DOHH2 (cell line): Measurements from ENCODE around the gene FXYD6.

ENCODE experiments used
- H3F3A ChIP-seq: fragments of 200-600 bp; sonication (generic), shearing (Covaris generic); 2 replicates; pipeline ENCODE4 v1.6.0; 2016; ENCODE audit warnings: antibody characterized with exemption, mild to moderate bottlenecking; ENCODE audit not compliant: control insufficient read depth, insufficient read depth
- H3K27ac ChIP-seq: fragments of 200-600 bp; sonication (generic); 2 replicates; pipeline ENCODE4 v1.5.1; 2014; ENCODE audit warnings: low read depth, mild to moderate bottlenecking, low read length, moderate library complexity
- H3K27me3 ChIP-seq: fragments of 200-600 bp; sonication (generic); 2 replicates; pipeline ENCODE4 v1.6.1; 2014; ENCODE audit warnings: mild to moderate bottlenecking, low read length, mixed read lengths; ENCODE audit not compliant: control insufficient read depth
- H3K36me3 ChIP-seq: fragments of 200-600 bp; sonication (generic); 2 replicates; pipeline ENCODE4 v1.6.1; 2014; ENCODE audit warnings: mild to moderate bottlenecking, low read length, moderate library complexity, mixed read lengths; ENCODE audit not compliant: control insufficient read depth
- H3K4me1 ChIP-seq: fragments of 200-600 bp; sonication (generic); 2 replicates; pipeline ENCODE4 v1.6.1; 2014; ENCODE audit warnings: mild to moderate bottlenecking, low read length, mixed read lengths; ENCODE audit not compliant: control insufficient read depth
- H3K4me2 ChIP-seq: fragments of 200-600 bp; sonication (generic); 2 replicates; pipeline ENCODE4 v1.6.0; 2014; ENCODE audit warnings: mild to moderate bottlenecking, low read length, moderate library complexity
- H3K4me3 ChIP-seq: fragments of 200-600 bp; sonication (generic); 2 replicates; pipeline ENCODE4 v1.5.1; 2014; ENCODE audit warnings: mild to moderate bottlenecking, low read length, mixed read lengths
- H3K79me2 ChIP-seq: fragments of 200-600 bp; sonication (generic); 2 replicates; pipeline ENCODE4 v1.6.1; 2014; ENCODE audit warnings: mild to moderate bottlenecking, low read length, mixed read lengths; ENCODE audit not compliant: control insufficient read depth
- H3K9me2 ChIP-seq: fragments of 200-600 bp; sonication (generic); replicated peaks from 2 replicates; pipeline ENCODE4 v1.6.1; 2014; ENCODE audit warnings: mild to moderate bottlenecking, low read length, mixed read lengths; ENCODE audit not compliant: control insufficient read depth
- H3K9me3 ChIP-seq: fragments of 200-600 bp; sonication (generic); 2 replicates; pipeline ENCODE4 v1.6.1; 2014; ENCODE audit warnings: antibody characterized with exemption, low read length, mixed read lengths; ENCODE audit not compliant: control insufficient read depth, insufficient read depth
- H4K20me1 ChIP-seq: fragments of 200-600 bp; sonication (generic); 2 replicates; pipeline ENCODE4 v1.6.0; 2014; ENCODE audit warnings: low read depth, mild to moderate bottlenecking, antibody characterized with exemption, low read length, moderate library complexity; ENCODE audit not compliant: control insufficient read depth, insufficient read depth
- EZH2phosphoT487 ChIP-seq: fragments of 200-600 bp; sonication (generic); IDR thresholded peaks from 2 replicates; pipeline ENCODE4 v1.6.1; 2017; ENCODE audit warnings: borderline replicate concordance, mild to moderate bottlenecking, antibody characterized with exemption, low read length, moderate library complexity, mixed read lengths
- TF ChIP-seq, protein P1 (sequence below): fragments of 200-600 bp; sonication (generic); IDR thresholded peaks from one replicate; pipeline ENCODE4 v1.5.1; 2014; ENCODE audit warnings: antibody characterized with exemption, mild to moderate bottlenecking, low read depth, low read length; ENCODE audit not compliant: poor library complexity, severe bottlenecking

The FXYD6 gene

GRCh38 chr11:117823294-117823945 is 53.0 kb downstream of the FXYD6 start:
- Histone ChIP-seq H3K9me2 (no peaks in the 10 kb centered on the region), H3K4me1 (no peaks in the 10 kb centered on the region), H3K27me3 (peaks cover 23% of the 10 kb centered on the region), H3K9me3 (no peaks in the 10 kb centered on the region), H3K4me3 (no peak overlapping the region), H3K36me3 (no peaks in the 10 kb centered on the region), H3K79me2 (no peaks in the 10 kb centered on the region), H3F3A (no peaks in the 10 kb centered on the region), H4K20me1 (no peaks in the 10 kb centered on the region), H3K27ac (no peak overlapping the region), H3K4me2 (no peak overlapping the region)
- TF ChIP-seq EZH2phosphoT487: no peak
- TF ChIP-seq, protein P1, sequence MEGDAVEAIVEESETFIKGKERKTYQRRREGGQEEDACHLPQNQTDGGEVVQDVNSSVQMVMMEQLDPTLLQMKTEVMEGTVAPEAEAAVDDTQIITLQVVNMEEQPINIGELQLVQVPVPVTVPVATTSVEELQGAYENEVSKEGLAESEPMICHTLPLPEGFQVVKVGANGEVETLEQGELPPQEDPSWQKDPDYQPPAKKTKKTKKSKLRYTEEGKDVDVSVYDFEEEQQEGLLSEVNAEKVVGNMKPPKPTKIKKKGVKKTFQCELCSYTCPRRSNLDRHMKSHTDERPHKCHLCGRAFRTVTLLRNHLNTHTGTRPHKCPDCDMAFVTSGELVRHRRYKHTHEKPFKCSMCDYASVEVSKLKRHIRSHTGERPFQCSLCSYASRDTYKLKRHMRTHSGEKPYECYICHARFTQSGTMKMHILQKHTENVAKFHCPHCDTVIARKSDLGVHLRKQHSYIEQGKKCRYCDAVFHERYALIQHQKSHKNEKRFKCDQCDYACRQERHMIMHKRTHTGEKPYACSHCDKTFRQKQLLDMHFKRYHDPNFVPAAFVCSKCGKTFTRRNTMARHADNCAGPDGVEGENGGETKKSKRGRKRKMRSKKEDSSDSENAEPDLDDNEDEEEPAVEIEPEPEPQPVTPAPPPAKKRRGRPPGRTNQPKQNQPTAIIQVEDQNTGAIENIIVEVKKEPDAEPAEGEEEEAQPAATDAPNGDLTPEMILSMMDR: peak; percentile 36

DNA sequence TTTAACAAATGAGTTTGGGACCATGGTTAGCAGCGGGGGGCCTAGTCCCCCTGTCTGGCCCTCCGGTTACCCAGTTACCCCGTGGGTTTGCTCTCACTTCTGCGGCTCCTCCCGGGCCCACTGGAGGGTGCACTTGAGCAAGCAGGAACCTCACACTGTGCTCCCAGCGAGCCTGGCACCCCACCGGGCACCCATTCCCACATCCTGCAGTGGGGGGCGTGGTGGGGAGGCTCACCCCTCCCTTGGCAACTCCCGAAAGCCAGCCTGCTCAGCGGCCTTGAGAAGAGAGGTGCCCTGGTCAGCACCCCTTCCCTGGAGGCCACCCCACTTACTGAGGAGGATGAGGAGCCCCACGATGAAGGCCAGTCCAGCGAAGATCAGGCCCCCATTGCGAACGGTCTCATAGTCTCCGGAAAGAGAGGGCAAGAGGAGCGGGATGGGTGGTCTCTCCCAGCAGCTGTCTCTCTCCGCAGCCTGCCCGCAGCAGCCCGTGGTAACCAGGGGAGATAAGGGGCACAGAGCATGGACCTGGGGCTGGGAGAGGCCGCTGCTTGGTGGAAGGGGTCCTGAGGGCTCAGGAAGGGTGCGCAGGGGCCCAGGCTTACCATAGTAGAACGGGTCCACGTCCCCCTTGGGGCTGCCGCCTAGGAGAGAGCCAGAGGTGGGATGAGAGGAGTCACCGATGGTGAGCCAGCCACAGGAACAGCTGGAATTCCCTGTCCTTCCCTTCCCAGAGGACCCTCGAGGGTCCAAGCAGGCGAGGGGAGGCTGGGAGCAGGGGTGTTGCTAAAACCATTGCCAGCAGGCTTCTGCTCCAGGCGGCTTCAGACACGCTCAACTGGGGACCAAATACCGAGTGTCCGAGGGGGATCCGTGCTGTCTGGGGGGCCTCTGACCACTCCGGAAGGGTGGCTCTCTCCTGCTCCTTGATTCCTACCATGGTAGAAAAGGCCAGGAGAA is 54.1 kb downstream of the FXYD6 start:
- Histone ChIP-seq H3K4me1 (peaks cover 8% of the 10 kb centered on the region), H3K9me3 (no peaks in the 10 kb centered on the region), H3K27me3 (peaks cover 13% of the 10 kb centered on the region), H3K9me2 (no peaks in the 10 kb centered on the region), H3K4me2 (no peak overlapping the region), H3K36me3 (no peaks in the 10 kb centered on the region), H4K20me1 (no peaks in the 10 kb centered on the region), H3K79me2 (no peaks in the 10 kb centered on the region), H3K27ac (no peak overlapping the region), H3F3A (no peaks in the 10 kb centered on the region), H3K4me3 (no peak overlapping the region)
- TF ChIP-seq, protein P1: peak; percentile 73
- TF ChIP-seq EZH2phosphoT487: no peak

GRCh38 chr11:117821431-117821830 is 55.0 kb downstream of the FXYD6 start:
- Histone ChIP-seq H3K4me2 (no peak overlapping the region), H3K4me3 (no peak overlapping the region), H3K9me3 (no peaks in the 10 kb centered on the region), H3K36me3 (no peaks in the 10 kb centered on the region), H3F3A (no peaks in the 10 kb centered on the region), H4K20me1 (no peaks in the 10 kb centered on the region), H3K27ac (no peak overlapping the region), H3K27me3 (peaks cover 12% of the 10 kb centered on the region), H3K79me2 (no peaks in the 10 kb centered on the region), H3K9me2 (no peaks in the 10 kb centered on the region), H3K4me1 (peaks cover 15% of the 10 kb centered on the region)
- TF ChIP-seq, protein P1: no peak
- no peak for TF ChIP-seq EZH2phosphoT487
